ENCODE data around the gene MET. TPM values are rescaled to one million over a fixed set of nuclear protein-coding genes. Genes with fewer than 3 reads are reported as not detected.

The MET gene
- total RNA-seq, 2 experiments from 2014 or later, result 0.26 to 0.40 TPM

- no peak for ATAC-seq
- no peak for DNase-seq
- Mint-ChIP-seq H3K4me3 (no peak overlapping the region), H3K9me3 (ENCODE audit: low read depth) (no peaks in the 10 kb centered on the region), H3K27me3 (peaks cover 11% of the 10 kb centered on the region), H3K27ac (no peak overlapping the region), H3K4me1 (no peaks in the 10 kb centered on the region), H3K36me3 (no peaks in the 10 kb centered on the region)
- CTCF ChIA-PET, result no interaction called here
These were observed 56.4 kb downstream of the MET start for GRCh38 chr7:116728413-116728812.

GRCh38 chr7:116730097-116731022 lies 58.4 kb downstream of the MET start:
- Mint-ChIP-seq H3K9me3 (ENCODE audit: low read depth) (no peaks in the 10 kb centered on the region), H3K4me1 (no peaks in the 10 kb centered on the region), H3K27ac (no peak overlapping the region), H3K4me3 (no peak overlapping the region), H3K27me3 (peaks cover 11% of the 10 kb centered on the region), H3K36me3 (no peaks in the 10 kb centered on the region)
- DNase-seq, result no peak
- no peak for ATAC-seq
- CTCF ChIA-PET, result interaction anchor here (1.4 kb wide), 1 partner anchor 8 kb away, joined by 3 read pairs; no protein-coding TSS in a partner anchor

- H3K27ac Mint-ChIP-seq, result no peak overlapping the region
- DNase-seq, result no peak
- ATAC-seq, result no peak
- CTCF ChIA-PET, result no interaction called here
- H3K27me3 Mint-ChIP-seq, result peaks cover 11% of the 10 kb centered on the region
- H3K4me3 Mint-ChIP-seq, result no peak overlapping the region
- no peaks in the 10 kb centered on the region for H3K4me1 Mint-ChIP-seq
- no peaks in the 10 kb centered on the region for H3K9me3 Mint-ChIP-seq (ENCODE audit: low read depth)
- H3K36me3 Mint-ChIP-seq, result no peaks in the 10 kb centered on the region
These were observed 59.0 kb downstream of the MET start for GRCh38 chr7:116731023-116731395.

GRCh38 chr7:116731445-116732335 lies 59.7 kb downstream of the MET start:
- CTCF ChIA-PET, result no interaction called here

GRCh38 chr7:116732788-116733694 lies 61.0 kb downstream of the MET start:
- H3K27me3 Mint-ChIP-seq, result peaks cover 12% of the 10 kb centered on the region
- DNase-seq (no peak), ATAC-seq (no peak)
- no peaks in the 10 kb centered on the region for H3K9me3 Mint-ChIP-seq (ENCODE audit: low read depth)
- no peaks in the 10 kb centered on the region for H3K36me3 Mint-ChIP-seq
- no peak overlapping the region for H3K27ac Mint-ChIP-seq
- H3K4me3 Mint-ChIP-seq, result no peak overlapping the region
- CTCF ChIA-PET, result no interaction called here
- H3K4me1 Mint-ChIP-seq, result no peaks in the 10 kb centered on the region

More at GRCh38 chr7:116731445-116732335, 59.7 kb downstream of the MET start:
- H3K27ac Mint-ChIP-seq, result no peak overlapping the region
- no peak overlapping the region for H3K4me3 Mint-ChIP-seq
- no peaks in the 10 kb centered on the region for H3K9me3 Mint-ChIP-seq (ENCODE audit: low read depth)
- DNase-seq (no peak), ATAC-seq (no peak)
- H3K36me3 Mint-ChIP-seq, result no peaks in the 10 kb centered on the region
- H3K4me1 Mint-ChIP-seq, result no peaks in the 10 kb centered on the region
- H3K27me3 Mint-ChIP-seq, result peaks cover 11% of the 10 kb centered on the region

GRCh38 chr7:116733924-116734580 lies 62.1 kb downstream of the MET start:
- CTCF ChIA-PET, result no interaction called here
- Mint-ChIP-seq H3K27ac (no peak overlapping the region), H3K9me3 (ENCODE audit: low read depth) (no peaks in the 10 kb centered on the region)

GRCh38 chr7:116734710-116735109 lies 62.7 kb downstream of the MET start:
- no peaks in the 10 kb centered on the region for H3K36me3 Mint-ChIP-seq
- no peaks in the 10 kb centered on the region for H3K9me3 Mint-ChIP-seq (ENCODE audit: low read depth)
- no peak overlapping the region for H3K27ac Mint-ChIP-seq
- DNase-seq (no peak), ATAC-seq (no peak)
- no peaks in the 10 kb centered on the region for H3K4me1 Mint-ChIP-seq
- H3K27me3 Mint-ChIP-seq, result peaks cover 15% of the 10 kb centered on the region
- no peak overlapping the region for H3K4me3 Mint-ChIP-seq
- CTCF ChIA-PET, result no interaction called here

More at GRCh38 chr7:116733924-116734580, 62.1 kb downstream of the MET start:
- DNase-seq (no peak), ATAC-seq (no peak)
- H3K36me3 Mint-ChIP-seq, result no peaks in the 10 kb centered on the region
- H3K4me3 Mint-ChIP-seq, result no peak overlapping the region
- peaks cover 15% of the 10 kb centered on the region for H3K27me3 Mint-ChIP-seq
- H3K4me1 Mint-ChIP-seq, result no peaks in the 10 kb centered on the region

- no peaks in the 10 kb centered on the region for H3K4me1 Mint-ChIP-seq
- ATAC-seq (no peak), DNase-seq (no peak)
- no peak overlapping the region for H3K27ac Mint-ChIP-seq
- no peaks in the 10 kb centered on the region for H3K9me3 Mint-ChIP-seq (ENCODE audit: low read depth)
- no peak overlapping the region for H3K4me3 Mint-ChIP-seq
- H3K27me3 Mint-ChIP-seq, result peaks cover 13% of the 10 kb centered on the region
- no peaks in the 10 kb centered on the region for H3K36me3 Mint-ChIP-seq
- CTCF ChIA-PET, result no interaction called here
These were observed 65.1 kb downstream of the MET start for GRCh38 chr7:116736927-116737715.

GRCh38 chr7:116738378-116738777 lies 66.4 kb downstream of the MET start:
- H3K27me3 Mint-ChIP-seq, result peaks cover 11% of the 10 kb centered on the region
- DNase-seq (no peak), ATAC-seq (no peak)
- no peak overlapping the region for H3K4me3 Mint-ChIP-seq
- CTCF ChIA-PET, result interaction anchor here (1.5 kb wide), 1 partner anchor 9 kb away, joined by 3 read pairs; no protein-coding TSS in a partner anchor
- no peak overlapping the region for H3K27ac Mint-ChIP-seq
- H3K9me3 Mint-ChIP-seq (ENCODE audit: low read depth), result no peaks in the 10 kb centered on the region
- H3K4me1 Mint-ChIP-seq, result no peaks in the 10 kb centered on the region
- H3K36me3 Mint-ChIP-seq, result no peaks in the 10 kb centered on the region

GRCh38 chr7:116739307-116739706 lies 67.3 kb downstream of the MET start:
- Mint-ChIP-seq H3K27ac (no peak overlapping the region), H3K27me3 (peaks cover 13% of the 10 kb centered on the region), H3K4me3 (no peak overlapping the region), H3K36me3 (no peaks in the 10 kb centered on the region), H3K9me3 (ENCODE audit: low read depth) (no peaks in the 10 kb centered on the region), H3K4me1 (no peaks in the 10 kb centered on the region)
- DNase-seq (no peak), ATAC-seq (no peak)
- CTCF ChIA-PET, result interaction anchor here (1.5 kb wide), 1 partner anchor 10 kb away, joined by 3 read pairs; no protein-coding TSS in a partner anchor

GRCh38 chr7:116740231-116740630 lies 68.2 kb downstream of the MET start:
- CTCF ChIA-PET, result no interaction called here
- no peak for DNase-seq

More at GRCh38 chr7:116740231-116740630, 68.2 kb downstream of the MET start:
- Mint-ChIP-seq H3K4me3 (no peak overlapping the region), H3K36me3 (no peaks in the 10 kb centered on the region), H3K4me1 (no peaks in the 10 kb centered on the region), H3K27me3 (peaks cover 13% of the 10 kb centered on the region), H3K27ac (no peak overlapping the region), H3K9me3 (ENCODE audit: low read depth) (no peaks in the 10 kb centered on the region)
- no peak for ATAC-seq
